ENCODE data around the gene PCDHGA8.
"Not testable (repeated sequence)": the region's sequence is repeated elsewhere in the genome, so short reads cannot be mapped to it uniquely, and the experiment has no call there.

The PCDHGA8 gene

DNA sequence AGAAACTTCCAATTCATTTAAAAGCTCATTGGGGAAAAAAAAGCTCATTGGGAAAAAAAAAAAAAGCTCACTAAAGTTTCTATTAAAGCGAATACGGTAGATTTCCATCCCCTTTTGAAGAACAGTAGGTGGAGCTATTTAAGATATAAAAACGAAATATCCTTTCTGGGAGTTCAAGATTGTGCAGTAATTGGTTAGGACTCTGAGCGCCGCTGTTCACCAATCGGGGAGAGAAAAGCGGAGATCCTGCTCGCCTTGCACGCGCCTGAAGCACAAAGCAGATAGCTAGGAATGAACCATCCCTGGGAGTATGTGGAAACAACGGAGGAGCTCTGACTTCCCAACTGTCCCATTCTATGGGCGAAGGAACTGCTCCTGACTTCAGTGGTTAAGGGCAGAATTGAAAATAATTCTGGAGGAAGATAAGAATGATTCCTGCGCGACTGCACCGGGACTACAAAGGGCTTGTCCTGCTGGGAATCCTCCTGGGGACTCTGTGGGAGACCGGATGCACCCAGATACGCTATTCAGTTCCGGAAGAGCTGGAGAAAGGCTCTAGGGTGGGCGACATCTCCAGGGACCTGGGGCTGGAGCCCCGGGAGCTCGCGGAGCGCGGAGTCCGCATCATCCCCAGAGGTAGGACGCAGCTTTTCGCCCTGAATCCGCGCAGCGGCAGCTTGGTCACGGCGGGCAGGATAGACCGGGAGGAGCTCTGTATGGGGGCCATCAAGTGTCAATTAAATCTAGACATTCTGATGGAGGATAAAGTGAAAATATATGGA is 38.1 kb downstream of the PCDHGA8 start, which contains the start of gene PCDHGA12:
PCDHGA12 (plus strand) TSS at position 176 of the 782 bp plus-strand sequence; CDS start at position 429, 253 bp downstream.
- in situ Hi-C loops (cut with MboI; ENCODE audit: low sequenced_read_pairs): no loop called here

DNA sequence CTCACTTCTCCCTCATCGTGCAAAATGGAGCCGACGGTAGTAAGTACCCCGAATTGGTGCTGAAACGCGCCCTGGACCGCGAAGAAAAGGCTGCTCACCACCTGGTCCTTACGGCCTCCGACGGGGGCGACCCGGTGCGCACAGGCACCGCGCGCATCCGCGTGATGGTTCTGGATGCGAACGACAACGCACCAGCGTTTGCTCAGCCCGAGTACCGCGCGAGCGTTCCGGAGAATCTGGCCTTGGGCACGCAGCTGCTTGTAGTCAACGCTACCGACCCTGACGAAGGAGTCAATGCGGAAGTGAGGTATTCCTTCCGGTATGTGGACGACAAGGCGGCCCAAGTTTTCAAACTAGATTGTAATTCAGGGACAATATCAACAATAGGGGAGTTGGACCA is 38.9 kb downstream of the PCDHGA8 start:
- in situ Hi-C loops (cut with MboI; ENCODE audit: low sequenced_read_pairs): no loop called here

DNA sequence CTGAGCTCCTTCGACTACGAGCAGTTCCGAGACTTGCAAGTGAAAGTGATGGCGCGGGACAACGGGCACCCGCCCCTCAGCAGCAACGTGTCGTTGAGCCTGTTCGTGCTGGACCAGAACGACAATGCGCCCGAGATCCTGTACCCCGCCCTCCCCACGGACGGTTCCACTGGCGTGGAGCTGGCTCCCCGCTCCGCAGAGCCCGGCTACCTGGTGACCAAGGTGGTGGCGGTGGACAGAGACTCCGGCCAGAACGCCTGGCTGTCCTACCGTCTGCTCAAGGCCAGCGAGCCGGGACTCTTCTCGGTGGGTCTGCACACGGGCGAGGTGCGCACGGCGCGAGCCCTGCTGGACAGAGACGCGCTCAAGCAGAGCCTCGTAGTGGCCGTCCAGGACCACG is 39.9 kb downstream of the PCDHGA8 start:
- in situ Hi-C loops (cut with MboI; ENCODE audit: low sequenced_read_pairs): not testable (repeated sequence)

DNA sequence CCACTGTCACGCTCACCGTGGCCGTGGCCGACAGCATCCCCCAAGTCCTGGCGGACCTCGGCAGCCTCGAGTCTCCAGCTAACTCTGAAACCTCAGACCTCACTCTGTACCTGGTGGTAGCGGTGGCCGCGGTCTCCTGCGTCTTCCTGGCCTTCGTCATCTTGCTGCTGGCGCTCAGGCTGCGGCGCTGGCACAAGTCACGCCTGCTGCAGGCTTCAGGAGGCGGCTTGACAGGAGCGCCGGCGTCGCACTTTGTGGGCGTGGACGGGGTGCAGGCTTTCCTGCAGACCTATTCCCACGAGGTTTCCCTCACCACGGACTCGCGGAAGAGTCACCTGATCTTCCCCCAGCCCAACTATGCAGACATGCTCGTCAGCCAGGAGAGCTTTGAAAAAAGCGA is 40.3 kb downstream of the PCDHGA8 start:
- in situ Hi-C loops (cut with MboI; ENCODE audit: low sequenced_read_pairs): not testable (repeated sequence)

DNA sequence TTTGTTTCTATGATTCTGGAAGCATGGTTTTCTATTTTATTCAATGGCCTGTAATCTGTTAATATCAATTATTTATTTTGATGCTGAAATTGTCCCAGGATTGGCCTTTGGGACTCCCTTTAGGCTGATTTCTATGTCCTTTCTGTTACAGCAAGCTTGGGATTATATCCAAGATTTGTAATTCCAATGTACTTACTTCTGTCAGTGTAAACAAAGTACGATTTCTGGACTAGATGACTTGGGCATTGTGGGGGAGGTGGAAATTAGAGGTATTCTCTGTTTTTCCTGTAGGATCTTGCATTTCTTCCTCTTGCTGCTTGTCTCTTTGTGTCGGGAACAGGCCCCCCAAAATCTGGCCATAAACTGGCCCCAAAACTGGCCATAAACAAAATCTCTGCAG is 41.6 kb downstream of the PCDHGA8 start:
- in situ Hi-C loops (cut with MboI; ENCODE audit: low sequenced_read_pairs): no loop called here

DNA sequence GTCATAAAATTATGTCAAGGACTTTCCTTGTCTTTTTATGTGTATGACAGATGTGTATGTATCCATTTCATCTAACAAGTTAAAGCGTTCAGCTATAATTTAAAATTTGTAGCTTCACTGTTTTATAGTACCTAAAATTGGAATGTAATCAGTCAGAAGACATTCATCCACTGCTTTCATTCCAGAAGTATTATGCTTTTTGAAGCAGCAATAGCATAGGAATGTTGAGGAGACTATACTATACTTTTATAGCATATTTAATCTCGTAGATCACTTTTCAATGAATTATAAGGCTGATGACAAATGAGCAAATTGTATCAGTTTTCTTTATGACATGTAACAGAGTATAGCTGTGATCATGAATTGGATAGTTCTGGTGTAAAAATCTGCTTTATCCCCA is 44.8 kb downstream of the PCDHGA8 start:
- in situ Hi-C loops (cut with MboI; ENCODE audit: low sequenced_read_pairs): no loop called here

DNA sequence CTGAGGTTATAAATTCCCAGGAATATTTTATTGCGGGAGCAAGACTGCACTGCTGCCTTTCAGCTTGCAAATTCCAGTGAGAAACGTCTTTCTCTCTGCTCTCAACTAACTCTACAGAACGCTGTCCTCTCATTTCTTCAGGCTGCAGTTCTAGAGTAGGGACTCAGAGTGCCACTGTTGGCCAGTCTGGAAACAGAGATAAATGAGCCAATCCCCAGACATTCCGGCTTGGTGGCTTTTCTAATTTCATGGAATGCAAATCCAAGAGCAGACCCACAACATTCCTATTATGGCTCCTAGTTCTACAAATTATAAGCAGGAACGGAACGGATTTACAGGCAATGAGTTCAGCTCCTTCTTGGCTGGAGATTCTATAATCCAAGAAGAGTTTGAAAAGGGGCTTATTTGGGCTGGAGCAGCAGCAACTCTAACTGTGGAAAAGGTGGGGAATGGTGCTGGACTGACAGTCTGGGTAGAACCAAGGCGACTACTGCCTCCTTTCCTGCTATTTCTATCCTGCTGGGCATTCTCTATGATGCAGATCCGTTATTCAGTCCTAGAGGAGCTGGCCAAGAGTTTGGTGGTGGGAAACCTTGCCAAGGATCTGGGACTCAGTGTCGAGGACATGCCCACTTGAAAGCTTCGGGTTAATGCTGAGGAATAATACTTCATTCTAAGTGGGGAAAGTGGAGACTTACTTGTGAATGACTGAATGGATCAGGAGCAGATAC is 47.1 kb downstream of the PCDHGA8 start:
- in situ Hi-C loops (cut with MboI; ENCODE audit: low sequenced_read_pairs): no loop called here

DNA sequence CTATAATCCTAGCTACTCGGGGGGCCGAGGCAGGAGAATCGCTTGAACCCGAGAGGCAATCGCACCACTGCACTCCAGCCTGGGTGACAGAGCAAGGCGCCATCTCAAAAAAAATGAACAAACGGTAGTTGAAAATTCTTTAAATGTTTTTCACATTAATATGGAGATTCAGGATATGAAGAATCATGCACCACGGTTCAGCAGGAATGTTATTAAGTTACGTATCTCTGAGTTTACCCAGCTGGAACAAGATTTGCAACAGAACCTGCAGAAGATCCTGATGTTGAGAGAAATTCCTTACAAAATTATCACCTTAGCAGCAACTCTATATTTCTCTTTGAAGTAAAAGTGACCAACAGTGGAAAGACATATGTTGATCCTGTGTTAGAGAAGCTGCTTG is 47.9 kb downstream of the PCDHGA8 start:
- in situ Hi-C loops (cut with MboI; ENCODE audit: low sequenced_read_pairs): no loop called here

DNA sequence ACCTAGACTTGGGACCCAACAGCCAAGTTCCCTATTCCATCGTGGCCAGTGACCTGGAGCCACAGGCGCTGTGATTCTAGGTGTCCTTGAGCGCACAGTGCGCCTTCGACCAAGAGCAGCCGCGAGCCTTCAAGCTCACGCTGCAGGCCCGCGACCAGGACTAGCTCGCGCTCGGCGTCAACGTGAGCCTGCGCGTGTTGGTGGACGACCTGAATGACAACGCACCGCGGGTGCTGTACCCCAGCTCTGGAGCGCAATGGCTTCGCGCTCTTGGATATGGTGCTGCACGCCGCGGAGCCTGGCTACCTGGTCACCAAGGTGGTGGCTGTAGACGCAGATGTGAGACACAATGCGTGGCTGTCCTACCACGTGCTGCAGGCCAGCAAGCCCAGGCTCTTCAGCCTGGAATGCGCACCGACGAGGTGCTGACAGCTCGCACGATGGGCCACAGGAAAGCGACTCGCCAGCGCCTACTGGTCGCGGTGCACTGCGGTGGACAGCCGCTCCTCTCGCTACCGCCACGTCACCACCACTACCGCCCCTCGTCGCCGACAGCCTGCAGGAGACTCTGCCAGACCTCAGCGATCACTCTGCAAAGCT is 49.2 kb downstream of the PCDHGA8 start:
- in situ Hi-C loops (cut with MboI; ENCODE audit: low sequenced_read_pairs): no loop called here
